GM18505 (cell line): ENCODE data around the gene E2F1.
"Not testable (repeated sequence)": the region's sequence is repeated elsewhere in the genome, so short reads cannot be mapped to it uniquely, and the experiment has no call there.

ENCODE experiments used
- ATAC-seq: cut with Tn5 transposase; IDR thresholded peaks from one replicate; pipeline ENCODE4 v1.9.1; 2021; ENCODE audit not compliant: unreplicated experiment
- POLR2A ChIP-seq: IDR thresholded peaks from 4 replicates; pipeline ENCODE4 v1.6.1; 2011; ENCODE audit warnings: borderline replicate concordance; ENCODE audit not compliant: insufficient read depth, insufficient read length; ENCODE audit errors: extremely low read depth

The E2F1 gene

GRCh38 chr20:33649201-33649681 is 36.9 kb downstream of the E2F1 start:
- TF ChIP-seq POLR2A: no peak
- no peak for ATAC-seq

- ATAC-seq: no peak
- TF ChIP-seq POLR2A: no peak
Measured at GRCh38 chr20:33648396-33649004, 37.7 kb downstream of the E2F1 start.

GRCh38 chr20:33647603-33648395 is 38.4 kb downstream of the E2F1 start:
- TF ChIP-seq POLR2A: no peak
- ATAC-seq: no peak

DNA sequence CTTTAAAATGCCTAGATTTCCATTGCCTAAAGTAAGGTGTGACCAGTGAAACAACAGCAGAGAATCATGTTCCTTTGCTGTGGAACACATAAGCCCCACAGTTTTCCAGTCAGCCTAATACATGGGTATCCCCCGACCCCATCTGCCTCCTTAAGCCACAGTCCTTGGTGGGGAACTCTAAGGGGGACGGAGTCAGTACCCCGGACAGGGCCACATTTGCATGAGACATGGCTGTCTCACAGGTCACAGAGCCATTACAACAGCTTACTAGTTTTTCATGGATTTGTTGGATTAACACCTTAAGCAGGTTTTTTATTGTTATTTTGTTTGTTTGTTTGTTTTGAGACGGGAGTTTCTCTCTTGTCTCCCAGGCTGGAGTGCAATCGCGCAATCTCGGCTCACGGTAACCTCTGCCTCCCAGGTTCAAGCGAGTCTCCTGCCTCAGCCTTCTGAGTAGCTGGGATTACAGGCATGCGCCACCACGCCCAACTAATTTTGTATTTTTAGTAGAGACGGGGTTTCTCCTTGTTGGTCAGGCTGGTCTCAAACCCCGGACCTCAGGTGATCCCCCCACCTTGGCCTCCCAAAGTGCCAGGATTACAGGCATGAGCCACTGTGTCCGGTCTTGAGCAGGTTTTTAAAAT is 39.1 kb downstream of the E2F1 start:
- not testable (repeated sequence) for ATAC-seq

DNA sequence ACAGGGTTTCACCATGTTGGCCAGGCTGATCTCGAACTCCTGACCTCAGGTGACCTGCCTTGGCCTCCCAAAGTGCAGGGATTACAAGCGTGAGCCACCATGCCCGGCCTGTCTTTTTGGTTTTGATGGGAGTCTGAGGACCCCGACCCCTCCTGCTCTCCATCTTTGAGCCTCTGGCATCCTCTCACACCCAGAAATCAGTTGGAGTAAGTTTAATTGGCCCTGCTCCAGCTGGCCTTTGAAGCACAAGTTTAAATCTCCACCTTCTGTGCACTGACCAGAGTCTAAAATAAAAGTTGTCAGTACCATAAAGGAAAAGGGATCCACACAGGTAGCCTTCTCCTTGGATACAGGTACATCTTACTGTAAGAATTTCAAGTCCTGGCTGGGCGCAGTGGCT is 40.0 kb downstream of the E2F1 start:
- TF ChIP-seq POLR2A: no peak
- no peak for ATAC-seq

- ATAC-seq: no peak
- TF ChIP-seq POLR2A: no peak
Measured at GRCh38 chr20:33645396-33645795, 40.8 kb downstream of the E2F1 start.

- ATAC-seq: no peak
- TF ChIP-seq POLR2A: no peak
Measured at GRCh38 chr20:33645072-33645358, 41.2 kb downstream of the E2F1 start.

- no peak for ATAC-seq
- TF ChIP-seq POLR2A: no peak
Measured at GRCh38 chr20:33644313-33645071, 41.7 kb downstream of the E2F1 start.

DNA sequence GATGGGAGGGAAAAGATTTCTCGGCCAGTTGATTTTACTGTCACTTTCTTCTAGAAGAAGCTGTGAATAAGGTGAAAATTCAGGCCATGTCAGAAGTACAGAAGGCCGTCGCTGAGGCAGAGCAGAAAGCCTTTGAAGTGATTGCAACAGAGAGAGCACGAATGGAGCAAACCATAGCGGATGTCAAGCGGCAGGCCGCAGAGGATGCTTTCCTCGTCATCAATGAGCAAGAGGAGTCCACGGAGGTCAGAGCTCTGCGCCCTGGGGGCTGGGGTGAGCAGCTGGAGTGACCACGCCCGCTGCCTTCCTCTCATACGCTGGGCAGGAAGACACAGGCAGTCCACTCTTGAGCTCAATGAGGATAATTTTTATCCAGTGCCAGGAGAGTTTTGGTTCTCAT is 45.9 kb downstream of the E2F1 start:
- no peak for ATAC-seq
- no peak for TF ChIP-seq POLR2A

DNA sequence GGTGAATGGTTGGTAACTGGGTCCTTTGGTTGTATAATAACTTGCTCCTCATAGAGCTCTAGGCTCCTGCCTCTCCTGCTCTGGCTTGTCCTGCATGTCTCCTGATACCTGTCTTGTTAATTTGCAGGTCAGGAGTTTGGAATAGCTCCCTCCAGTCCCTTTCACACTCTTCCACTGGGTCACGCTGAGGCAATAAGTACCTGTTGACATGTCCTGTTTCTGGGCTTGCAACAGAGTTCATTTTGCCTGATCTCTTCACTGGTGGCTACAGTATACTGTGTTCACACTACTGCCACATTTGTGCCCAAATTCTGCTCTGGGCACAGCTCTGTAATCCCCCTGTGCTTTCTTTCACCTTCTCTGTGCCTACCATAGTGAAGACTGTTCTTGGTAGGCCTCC is 49.4 kb downstream of the E2F1 start:
- no peak for ATAC-seq
- no peak for TF ChIP-seq POLR2A

DNA sequence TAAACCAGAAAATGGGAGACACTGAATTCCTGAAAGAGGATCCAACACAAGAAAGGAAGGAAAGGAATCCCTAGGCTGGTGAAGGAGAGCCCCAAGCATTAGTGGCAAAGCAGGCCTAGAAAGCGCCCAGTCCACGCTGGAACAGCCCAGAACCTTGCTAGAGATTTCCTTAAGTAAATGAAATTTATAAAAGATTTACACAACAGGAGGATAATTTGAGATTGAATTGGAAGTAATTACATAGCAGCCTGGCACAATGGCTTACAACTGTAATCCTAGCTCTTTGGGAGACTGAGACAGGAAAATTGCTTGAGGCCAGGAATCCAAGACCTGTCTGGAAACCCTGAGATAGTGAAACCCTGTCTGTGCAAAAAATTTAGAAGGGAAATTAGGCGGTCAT is 50.8 kb downstream of the E2F1 start:
- no peak for ATAC-seq
- no peak for TF ChIP-seq POLR2A

GRCh38 chr20:33631910-33632309 is 54.3 kb downstream of the E2F1 start:
- not testable (repeated sequence) for ATAC-seq

DNA sequence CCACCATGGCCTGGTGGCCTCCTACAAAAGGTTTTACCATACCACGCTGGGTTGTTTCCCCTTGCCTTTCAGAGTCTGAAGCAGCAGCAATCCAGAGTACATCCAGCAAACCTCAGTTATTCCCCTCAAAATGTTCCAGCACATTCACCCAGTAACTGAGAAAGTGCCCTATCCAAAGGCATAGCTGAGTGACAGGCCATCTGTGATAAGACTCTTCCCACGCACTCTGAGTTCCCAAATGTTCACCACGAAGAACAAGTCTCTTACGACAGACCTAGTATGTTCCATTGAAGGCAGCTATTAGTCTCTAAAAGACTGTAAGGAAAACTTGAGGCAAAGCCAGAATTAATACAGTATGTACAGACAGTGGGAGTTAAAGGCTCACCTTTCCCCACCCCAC is 55.7 kb downstream of the E2F1 start:
- TF ChIP-seq POLR2A: no peak
- no peak for ATAC-seq

DNA sequence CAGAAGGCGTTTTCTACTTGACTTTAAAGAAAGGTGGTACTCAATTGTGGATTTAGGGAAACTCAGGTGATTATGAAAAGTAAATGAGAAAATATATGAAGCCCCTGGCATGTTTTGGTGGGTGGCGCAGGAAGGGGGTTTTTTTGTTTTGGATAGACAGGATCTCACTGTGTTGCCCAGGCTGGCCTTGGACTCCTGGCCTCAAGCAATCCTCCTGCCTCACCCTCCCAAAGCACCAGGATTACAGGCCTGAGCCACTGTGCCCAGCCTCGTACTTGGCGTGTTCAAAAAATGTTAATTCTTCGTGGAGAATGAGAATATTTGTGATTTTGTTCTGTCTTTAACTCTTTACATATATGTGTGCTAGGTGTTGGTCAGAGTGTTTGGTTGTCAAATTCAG is 56.2 kb downstream of the E2F1 start:
- TF ChIP-seq POLR2A: no peak

DNA sequence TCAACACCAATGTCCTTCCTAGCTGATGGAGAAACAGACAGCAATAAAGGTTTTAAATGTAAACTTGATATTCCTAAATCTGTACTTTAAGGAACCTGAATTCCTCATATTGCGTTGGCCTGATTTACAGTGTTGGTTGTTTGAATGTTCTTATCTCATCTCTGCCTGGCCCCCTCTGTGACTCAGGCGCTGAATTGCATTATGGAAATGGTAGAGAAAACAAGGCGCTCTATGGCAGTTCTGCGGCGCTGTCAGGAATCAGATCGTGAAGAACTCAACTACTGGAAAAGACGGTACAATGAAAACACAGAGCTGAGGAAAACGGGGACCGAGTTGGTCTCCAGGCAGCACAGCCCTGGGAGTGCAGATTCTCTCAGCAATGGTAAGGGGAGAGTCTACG is 56.7 kb downstream of the E2F1 start:
- TF ChIP-seq POLR2A: no peak
- no peak for ATAC-seq

More for the DNA sequence above, 56.2 kb downstream of the E2F1 start:
- no peak for ATAC-seq
